ENCODE results near the gene PITPNC1. TPM values are rescaled to one million over a fixed set of nuclear protein-coding genes. Genes with fewer than 3 reads are reported as not detected.

The PITPNC1 gene
- total and polyA plus RNA-seq, 2 donors (not counting 1 experiment from before 2014, with no cell fraction given) = 4.7 to 26.1 TPM

- Mint-ChIP-seq H3K9me3 (ENCODE audit: insufficient read depth) (no peaks in the 10 kb centered on the region), H3K4me3 (no peak overlapping the region), H3K4me1 (no peaks in the 10 kb centered on the region), H3K27ac (no peak overlapping the region), H3K27me3 (no peaks in the 10 kb centered on the region)
- H3K79me2 ChIP-seq (ENCODE audit: control insufficient read depth, insufficient read depth, low read length) = no peaks in the 10 kb centered on the region
- no peak overlapping the region for H3K27ac ChIP-seq (ENCODE audit: low read length in 2 of 2)
- no peak for TF ChIP-seq EZH2 (IDR thresholded peaks at IDR 0.05; ENCODE audit: borderline replicate concordance, insufficient read depth, low read depth, low read length, poor library complexity, severe bottlenecking)
- TF ChIP-seq, protein P1, sequence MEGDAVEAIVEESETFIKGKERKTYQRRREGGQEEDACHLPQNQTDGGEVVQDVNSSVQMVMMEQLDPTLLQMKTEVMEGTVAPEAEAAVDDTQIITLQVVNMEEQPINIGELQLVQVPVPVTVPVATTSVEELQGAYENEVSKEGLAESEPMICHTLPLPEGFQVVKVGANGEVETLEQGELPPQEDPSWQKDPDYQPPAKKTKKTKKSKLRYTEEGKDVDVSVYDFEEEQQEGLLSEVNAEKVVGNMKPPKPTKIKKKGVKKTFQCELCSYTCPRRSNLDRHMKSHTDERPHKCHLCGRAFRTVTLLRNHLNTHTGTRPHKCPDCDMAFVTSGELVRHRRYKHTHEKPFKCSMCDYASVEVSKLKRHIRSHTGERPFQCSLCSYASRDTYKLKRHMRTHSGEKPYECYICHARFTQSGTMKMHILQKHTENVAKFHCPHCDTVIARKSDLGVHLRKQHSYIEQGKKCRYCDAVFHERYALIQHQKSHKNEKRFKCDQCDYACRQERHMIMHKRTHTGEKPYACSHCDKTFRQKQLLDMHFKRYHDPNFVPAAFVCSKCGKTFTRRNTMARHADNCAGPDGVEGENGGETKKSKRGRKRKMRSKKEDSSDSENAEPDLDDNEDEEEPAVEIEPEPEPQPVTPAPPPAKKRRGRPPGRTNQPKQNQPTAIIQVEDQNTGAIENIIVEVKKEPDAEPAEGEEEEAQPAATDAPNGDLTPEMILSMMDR (IDR thresholded peaks at IDR 0.05) = no peak
- H3K36me3 ChIP-seq (replicated peaks in 1 of 2; ENCODE audit: control extremely low read depth in 1 of 2, control insufficient read depth in 1 of 2, extremely low read depth in 1 of 2, insufficient read depth in 2 of 2, low read length in 1 of 2) = no peaks in the 10 kb centered on the region
- H4K20me1 ChIP-seq (ENCODE audit: control insufficient read depth, insufficient read depth, low read length, poor library complexity, severe bottlenecking) = no peaks in the 10 kb centered on the region
- H3K4me3 ChIP-seq (ENCODE audit: control extremely low read depth in 1 of 5, extremely low read depth in 1 of 5, insufficient read depth in 1 of 5, low read depth in 2 of 5, low read length in 4 of 5) = no peak overlapping the region
- ChIA-PET CTCF (interaction anchor here (0.8 kb wide), 1 partner anchor 33 kb away, joined by 3 read pairs; no protein-coding TSS in a partner anchor), POLR2A (no interaction called here)
- no peak overlapping the region for H3K4me2 ChIP-seq (replicated peaks; ENCODE audit: low read depth, low read length, poor library complexity, severe bottlenecking)
- ATAC-seq (ENCODE audit: low read depth) = no peak
- intact Hi-C loops (cut with micrococcal nuclease) = no loop called here
- no peak overlapping the region for H3K9ac ChIP-seq (ENCODE audit: low read length)
- 100% methylated on average over 5 of the region's 8 CpGs for WGBS (ENCODE audit: insufficient coverage)
- DNase-seq = no peak
- H2AFZ ChIP-seq (ENCODE audit: insufficient read depth, low read depth, low read length, poor library complexity, severe bottlenecking) = no peak overlapping the region
- no peaks in the 10 kb centered on the region for H3K4me1 ChIP-seq (ENCODE audit: control insufficient read depth in 2 of 2, insufficient read depth in 2 of 2, low read length in 2 of 2)
- no peaks in the 10 kb centered on the region for H3K27me3 ChIP-seq (replicated peaks in 1 of 4; ENCODE audit: control extremely low read depth in 1 of 4, control insufficient read depth in 3 of 4, insufficient read depth in 4 of 4, low read length in 3 of 4)
- no peaks in the 10 kb centered on the region for H3K9me3 ChIP-seq (ENCODE audit: control extremely low read depth in 1 of 3, control insufficient read depth in 2 of 3, insufficient read depth in 1 of 3, low read length in 2 of 3)
Observed at GRCh38 chr17:67639979-67640378, 262.9 kb downstream of the PITPNC1 start.

DNA sequence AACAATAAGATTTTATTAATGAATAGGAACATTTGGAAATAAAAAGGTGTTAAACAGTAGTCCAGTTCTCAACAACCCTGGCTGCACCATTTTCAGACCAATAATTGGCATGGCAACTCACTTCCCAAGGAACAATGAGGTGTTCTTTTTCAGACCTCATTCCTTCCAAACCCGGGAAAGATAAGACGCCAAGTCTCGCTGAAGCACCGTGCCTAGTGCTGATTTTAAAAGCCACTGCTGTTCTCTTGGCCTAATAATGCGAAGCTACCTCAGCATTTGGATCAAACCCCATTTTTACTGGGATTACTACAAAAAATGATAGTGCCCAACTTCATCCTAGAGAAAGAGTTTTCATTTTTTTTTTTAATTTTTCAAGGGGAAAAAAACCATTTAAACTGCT lies 265.4 kb downstream of the PITPNC1 start:
- Histone ChIP-seq H3K27me3 (replicated peaks in 1 of 4; ENCODE audit: control extremely low read depth in 1 of 4, control insufficient read depth in 3 of 4, insufficient read depth in 4 of 4, low read length in 3 of 4) (no peaks in the 10 kb centered on the region), H4K20me1 (ENCODE audit: control insufficient read depth, insufficient read depth, low read length, poor library complexity, severe bottlenecking) (no peaks in the 10 kb centered on the region), H3K4me2 (replicated peaks; ENCODE audit: low read depth, low read length, poor library complexity, severe bottlenecking) (no peak overlapping the region), H3K27ac (ENCODE audit: low read length in 2 of 2) (no peak overlapping the region), H3K79me2 (ENCODE audit: control insufficient read depth, insufficient read depth, low read length) (no peaks in the 10 kb centered on the region), H3K36me3 (replicated peaks in 1 of 2; ENCODE audit: control extremely low read depth in 1 of 2, control insufficient read depth in 1 of 2, extremely low read depth in 1 of 2, insufficient read depth in 2 of 2, low read length in 1 of 2) (no peaks in the 10 kb centered on the region), H3K4me1 (ENCODE audit: control insufficient read depth in 2 of 2, insufficient read depth in 2 of 2, low read length in 2 of 2) (no peaks in the 10 kb centered on the region), H2AFZ (ENCODE audit: insufficient read depth, low read depth, low read length, poor library complexity, severe bottlenecking) (no peak overlapping the region), H3K9ac (ENCODE audit: low read length) (no peak overlapping the region), H3K4me3 (ENCODE audit: control extremely low read depth in 1 of 5, extremely low read depth in 1 of 5, insufficient read depth in 1 of 5, low read depth in 2 of 5, low read length in 4 of 5) (no peak overlapping the region), H3K9me3 (ENCODE audit: control extremely low read depth in 1 of 3, control insufficient read depth in 2 of 3, insufficient read depth in 1 of 3, low read length in 2 of 3) (no peaks in the 10 kb centered on the region)
- no peaks in the 10 kb centered on the region for H3K4me1 Mint-ChIP-seq
- intact Hi-C loops (cut with micrococcal nuclease) = no loop called here
- no peaks in the 10 kb centered on the region for H3K9me3 Mint-ChIP-seq (ENCODE audit: insufficient read depth)
- WGBS (ENCODE audit: insufficient coverage) = 98% methylated on average over 5 of the region's 5 CpGs
- DNase-seq (no peak), ATAC-seq (ENCODE audit: low read depth) (no peak)
- ChIA-PET POLR2A (no interaction called here), CTCF (no interaction called here)
- TF ChIP-seq, protein P1 (IDR thresholded peaks at IDR 0.05) = no peak
- no peak for TF ChIP-seq EZH2 (IDR thresholded peaks at IDR 0.05; ENCODE audit: borderline replicate concordance, insufficient read depth, low read depth, low read length, poor library complexity, severe bottlenecking)
- H3K27me3 Mint-ChIP-seq = no peaks in the 10 kb centered on the region
- H3K4me3 Mint-ChIP-seq = no peak overlapping the region
- H3K27ac Mint-ChIP-seq = no peak overlapping the region
